CD14-positive monocyte (primary cell): ENCODE data around the gene WNT7A. TPM values are rescaled to one million over a fixed set of nuclear protein-coding genes. Genes with fewer than 3 reads are reported as not detected.

Experiments used
- DNase-seq, 3 donors: peaks; one replicate each; pipeline ENCODE4 v3.0.0-alpha.2; 2011 to 2022
- H2AFZ ChIP-seq: 2 replicates; pipeline ENCODE4 v1.6.0; 2012; ENCODE audit warnings: mild to moderate bottlenecking, low read depth, low read length, inconsistent platforms; ENCODE audit not compliant: insufficient read depth, poor library complexity, severe bottlenecking
- H3K27ac ChIP-seq, 2 donors: 1 replicate in 1 of 2; 2 replicates in 1 of 2; pipeline ENCODE4 v1.5.1; 2012 to 2013; ENCODE audit warnings: low read length in 2 of 2, control low read depth in 1 of 2, inconsistent platforms in 1 of 2, low read depth in 1 of 2, mild to moderate bottlenecking in 1 of 2
- H3K27me3 ChIP-seq, 2 donors: one replicate each; pipeline versions ENCODE4 v1.6.0 to v1.6.1; 2011 to 2013; ENCODE audit warnings: low read length in 2 of 2; ENCODE audit not compliant: control insufficient read depth in 2 of 2, insufficient read depth in 2 of 2
- H3K36me3 ChIP-seq, 2 donors: replicated peaks in 1 of 2; 1 replicate in 1 of 2; 2 replicates in 1 of 2; pipeline versions ENCODE4 v1.5.1 to v1.6.1; 2012 to 2013; ENCODE audit warnings: low read length in 2 of 2, control low read depth in 1 of 2, inconsistent platforms in 1 of 2, mild to moderate bottlenecking in 1 of 2; ENCODE audit not compliant: insufficient read depth in 2 of 2, control insufficient read depth in 1 of 2
- H3K4me1 ChIP-seq, 2 donors: 1 replicate in 1 of 2; 2 replicates in 1 of 2; pipeline versions ENCODE4 v1.5.1 to v1.6.1; 2012 to 2013; ENCODE audit warnings: low read length in 2 of 2, control low read depth in 1 of 2, inconsistent platforms in 1 of 2, mild to moderate bottlenecking in 1 of 2, moderate library complexity in 1 of 2; ENCODE audit not compliant: insufficient read depth in 2 of 2, control insufficient read depth in 1 of 2
- H3K4me2 ChIP-seq: replicated peaks from 2 replicates; pipeline ENCODE3; 2012; ENCODE audit warnings: low read length, moderate library complexity, mild to moderate bottlenecking; ENCODE audit not compliant: poor library complexity, severe bottlenecking; ENCODE audit errors: extremely low read depth
- H3K4me3 ChIP-seq, 3 experiments: fragments of 200-600 bp in 1 of 3; sonication (generic) in 1 of 3; replicated peaks in 1 of 3; 1 replicate in 2 of 3; 2 replicates in 1 of 3; pipeline ENCODE4 v1.5.1; 2011 to 2013; ENCODE audit warnings: low read length in 3 of 3, mild to moderate bottlenecking in 3 of 3, control low read depth in 2 of 3, low read depth in 2 of 3, inconsistent platforms in 1 of 3, moderate library complexity in 1 of 3
- H3K79me2 ChIP-seq: 2 replicates; pipeline ENCODE4 v1.6.0; 2012; ENCODE audit warnings: mild to moderate bottlenecking, control low read depth, inconsistent platforms, low read length, moderate library complexity; ENCODE audit not compliant: insufficient read depth
- H3K9ac ChIP-seq: 2 replicates; pipeline ENCODE4 v1.6.0; 2017; ENCODE audit warnings: low read length, mild to moderate bottlenecking; ENCODE audit not compliant: insufficient read depth, poor library complexity, severe bottlenecking
- H3K9me3 ChIP-seq, 2 donors: replicated peaks in 1 of 2; 1 replicate in 1 of 2; 2 replicates in 1 of 2; pipeline versions ENCODE4 v1.5.1 to v1.6.1; 2012 to 2013; ENCODE audit warnings: low read length in 2 of 2, control low read depth in 1 of 2; ENCODE audit not compliant: control insufficient read depth in 1 of 2, insufficient read depth in 1 of 2
- H4K20me1 ChIP-seq: 2 replicates; pipeline ENCODE4 v1.6.0; 2012; ENCODE audit warnings: mild to moderate bottlenecking, low read length, control low read depth, moderate library complexity; ENCODE audit not compliant: insufficient read depth
- H3K27ac Mint-ChIP-seq, 7 donors: one replicate each; pipeline ENCODE4 v1.8.0; 2020; ENCODE audit warnings: mild to moderate bottlenecking in 7 of 7, mixed read lengths in 7 of 7, moderate library complexity in 6 of 7, inconsistent platforms in 2 of 7
- H3K27me3 Mint-ChIP-seq, 3 donors: one replicate each; pipeline ENCODE4 v1.8.0; 2021 to 2022; ENCODE audit warnings: low read depth in 3 of 3, mild to moderate bottlenecking in 3 of 3, mixed read lengths in 3 of 3, moderate library complexity in 3 of 3, inconsistent platforms in 1 of 3
- H3K36me3 Mint-ChIP-seq, 2 donors: one replicate each; pipeline ENCODE4 v1.8.0; 2020; ENCODE audit warnings: mixed read lengths in 2 of 2, inconsistent platforms in 1 of 2, mild to moderate bottlenecking in 1 of 2
- H3K4me1 Mint-ChIP-seq: one replicate; pipeline ENCODE4 v1.8.0; 2020; ENCODE audit warnings: mild to moderate bottlenecking, mixed read lengths
- H3K4me3 Mint-ChIP-seq, 2 donors: one replicate each; pipeline ENCODE4 v1.8.0; 2020; ENCODE audit warnings: mild to moderate bottlenecking in 2 of 2, mixed read lengths in 2 of 2, moderate library complexity in 1 of 2
- H3K9me3 Mint-ChIP-seq, 7 donors: one replicate each; pipeline ENCODE4 v1.8.0; 2020 to 2022; ENCODE audit warnings: mixed read lengths in 7 of 7, mild to moderate bottlenecking in 6 of 7, moderate library complexity in 6 of 7, inconsistent platforms in 2 of 7
- WGBS: methylation state at CpG from one replicate; pipeline ENCODE4 v1.1.5; 2013; ENCODE audit warnings: missing lambda C conversion rate; ENCODE audit not compliant: insufficient coverage; 5-methylcytosine and 5-hydroxymethylcytosine counted together
- intact Hi-C, 2 donors: fragments of 100-400 bp; cut with micrococcal nuclease; formaldehyde crosslinking; loops; one replicate each; pipeline versions ENCODE4 v1.15.0 to v1.15.1; 2023
- polyA plus RNA-seq, 3 donors: library from polyadenylated mRNA; depleted of rRNA in 1 of 3; unstranded in 2 of 3; stranded (reverse) in 1 of 3; fragments of 300-500 nt in 2 of 3; fragments of >200 nt in 1 of 3; fragmentation: Illumina TruSeq in 2 of 3; gene quantifications; 1 replicate in 2 of 3; 2 replicates in 1 of 3; pipeline ENCODE4 v1.2.3, GENCODE V29; 2012 to 2021
- TF ChIP-seq, protein P1 (sequence below): fragments of 200-600 bp; IDR thresholded peaks from one replicate; pipeline ENCODE4 v1.8.0; 2022; ENCODE audit warnings: antibody characterized with exemption, mild to moderate bottlenecking

The WNT7A gene
- polyA plus RNA-seq, 3 donors = not detected

DNA sequence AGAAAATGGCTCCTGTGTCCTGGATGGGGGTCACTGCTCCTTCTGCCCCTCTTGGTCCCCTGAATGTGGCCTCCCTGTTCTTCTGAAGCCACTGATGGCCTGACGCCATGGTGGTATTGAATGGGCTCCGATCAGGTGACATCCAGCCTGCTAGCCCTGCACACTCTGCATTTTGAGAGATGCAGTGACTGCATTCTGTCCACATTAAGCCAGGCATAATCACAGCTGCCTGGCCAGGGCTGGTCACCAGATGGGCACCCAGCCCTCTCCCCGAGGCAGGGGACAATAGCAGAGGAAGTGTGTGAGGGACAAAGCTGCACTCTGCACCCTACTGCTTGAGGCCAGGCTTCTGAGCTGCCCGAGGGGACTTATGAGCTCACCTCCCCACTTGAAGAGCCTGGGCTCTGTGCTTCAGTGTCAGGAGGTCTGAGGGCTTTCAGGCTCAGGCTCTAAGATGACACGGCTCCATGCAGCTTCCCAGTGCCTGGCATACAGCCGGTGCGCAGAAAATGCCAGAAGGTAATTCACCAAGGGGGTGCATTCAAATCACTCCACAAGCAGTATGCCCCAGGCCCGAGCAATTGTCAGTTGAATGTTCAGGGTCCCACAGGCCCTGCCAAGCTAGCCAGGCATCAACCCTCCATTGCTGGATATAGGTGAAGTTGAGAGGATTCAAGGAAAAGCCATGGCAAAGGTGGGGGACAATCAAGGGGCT is 56.8 kb downstream of the WNT7A start:
- TF ChIP-seq, protein P1, sequence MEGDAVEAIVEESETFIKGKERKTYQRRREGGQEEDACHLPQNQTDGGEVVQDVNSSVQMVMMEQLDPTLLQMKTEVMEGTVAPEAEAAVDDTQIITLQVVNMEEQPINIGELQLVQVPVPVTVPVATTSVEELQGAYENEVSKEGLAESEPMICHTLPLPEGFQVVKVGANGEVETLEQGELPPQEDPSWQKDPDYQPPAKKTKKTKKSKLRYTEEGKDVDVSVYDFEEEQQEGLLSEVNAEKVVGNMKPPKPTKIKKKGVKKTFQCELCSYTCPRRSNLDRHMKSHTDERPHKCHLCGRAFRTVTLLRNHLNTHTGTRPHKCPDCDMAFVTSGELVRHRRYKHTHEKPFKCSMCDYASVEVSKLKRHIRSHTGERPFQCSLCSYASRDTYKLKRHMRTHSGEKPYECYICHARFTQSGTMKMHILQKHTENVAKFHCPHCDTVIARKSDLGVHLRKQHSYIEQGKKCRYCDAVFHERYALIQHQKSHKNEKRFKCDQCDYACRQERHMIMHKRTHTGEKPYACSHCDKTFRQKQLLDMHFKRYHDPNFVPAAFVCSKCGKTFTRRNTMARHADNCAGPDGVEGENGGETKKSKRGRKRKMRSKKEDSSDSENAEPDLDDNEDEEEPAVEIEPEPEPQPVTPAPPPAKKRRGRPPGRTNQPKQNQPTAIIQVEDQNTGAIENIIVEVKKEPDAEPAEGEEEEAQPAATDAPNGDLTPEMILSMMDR = no peak
- H3K27ac Mint-ChIP-seq = no peak overlapping the region
- H3K9ac ChIP-seq = no peak overlapping the region
- DNase-seq = no peak
- H4K20me1 ChIP-seq = no peaks in the 10 kb centered on the region
- no peaks in the 10 kb centered on the region for H3K9me3 ChIP-seq
- no peak overlapping the region for H3K4me3 ChIP-seq
- no peaks in the 10 kb centered on the region for H3K27me3 ChIP-seq
- H3K9me3 Mint-ChIP-seq = peaks cover 0 to 2% (median 0%) of the 10 kb centered on the region in 7 donors
- no peaks in the 10 kb centered on the region for H3K79me2 ChIP-seq
- H3K27ac ChIP-seq = no peak overlapping the region
- peaks cover 0 to 3% (median 3%) of the 10 kb centered on the region in 3 donors for H3K27me3 Mint-ChIP-seq
- no peak overlapping the region for H2AFZ ChIP-seq
- intact Hi-C loops = no loop called here
- no peak overlapping the region for H3K4me2 ChIP-seq
- H3K36me3 Mint-ChIP-seq = no peaks in the 10 kb centered on the region
- H3K36me3 ChIP-seq = no peaks in the 10 kb centered on the region
- WGBS = 90% methylated on average over 7 of the region's 8 CpGs
- no peak overlapping the region for H3K4me3 Mint-ChIP-seq
- H3K4me1 Mint-ChIP-seq = no peaks in the 10 kb centered on the region
- H3K4me1 ChIP-seq = no peaks in the 10 kb centered on the region

DNA sequence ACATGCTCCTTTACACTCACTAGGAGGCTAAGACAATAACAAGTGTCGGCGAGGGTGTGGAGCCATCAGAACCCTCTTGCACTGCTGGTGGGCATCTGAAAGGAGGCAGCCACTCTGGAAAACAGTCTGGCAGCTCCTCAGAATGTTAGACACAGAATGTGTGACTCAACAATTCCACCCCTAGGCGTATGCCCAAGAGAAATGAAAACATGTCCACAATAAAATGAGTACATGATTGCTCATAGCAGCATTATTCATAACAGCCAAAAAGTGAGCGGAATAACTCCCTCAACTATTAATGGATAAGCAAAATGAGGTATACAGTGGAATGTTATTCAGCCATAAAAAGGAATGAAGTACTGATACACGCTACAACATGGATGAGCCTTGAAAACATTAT is 57.8 kb downstream of the WNT7A start:
- TF ChIP-seq, protein P1 = no peak
- peaks cover 0 to 5% (median 3%) of the 10 kb centered on the region in 3 donors for H3K27me3 Mint-ChIP-seq
- Histone ChIP-seq H3K9ac (no peak overlapping the region), H3K36me3 (no peaks in the 10 kb centered on the region), H3K79me2 (no peaks in the 10 kb centered on the region), H3K9me3 (peaks cover 0 to 2% of the 10 kb centered on the region in 2 donors), H4K20me1 (no peaks in the 10 kb centered on the region), H3K4me2 (no peak overlapping the region), H3K4me3 (no peak overlapping the region), H2AFZ (no peak overlapping the region), H3K4me1 (no peaks in the 10 kb centered on the region), H3K27me3 (no peaks in the 10 kb centered on the region), H3K27ac (no peak overlapping the region)
- intact Hi-C loops = no loop called here
- H3K27ac Mint-ChIP-seq = no peak overlapping the region
- no peak overlapping the region for H3K4me3 Mint-ChIP-seq
- no peaks in the 10 kb centered on the region for H3K4me1 Mint-ChIP-seq
- DNase-seq = no peak
- WGBS = 100% methylated on average over 2 of the region's 5 CpGs
- H3K9me3 Mint-ChIP-seq = peaks cover 3 to 8% (median 4%) of the 10 kb centered on the region in 7 donors
- H3K36me3 Mint-ChIP-seq = no peaks in the 10 kb centered on the region
